Ishikawa (cell line): ENCODE results near the gene SLC9A7.

Experiments
- CEBPB ChIP-seq: IDR thresholded peaks from 2 replicates; pipeline ENCODE4 v1.6.1; 2012
- CREB1 ChIP-seq: IDR thresholded peaks from 2 replicates; pipeline ENCODE4 v1.6.1; 2012; ENCODE audit warnings: low read depth
- EGR1 ChIP-seq: IDR thresholded peaks from 2 replicates; pipeline ENCODE4 v1.6.1; 2012
- EP300 ChIP-seq: IDR thresholded peaks from 2 replicates; pipeline ENCODE4 v1.6.1; 2012; ENCODE audit warnings: borderline replicate concordance
- FOXM1 ChIP-seq: IDR thresholded peaks from 2 replicates; pipeline ENCODE4 v1.6.1; 2012; ENCODE audit warnings: low read depth, borderline replicate concordance
- MAX ChIP-seq: IDR thresholded peaks from 2 replicates; pipeline ENCODE4 v1.6.1; 2012
- TAF1 ChIP-seq: IDR thresholded peaks from 2 replicates; pipeline ENCODE4 v1.6.1; 2012; ENCODE audit warnings: low read depth, mild to moderate bottlenecking

- TF ChIP-seq TAF1: no peak
- TF ChIP-seq CEBPB: no peak
- no peak for TF ChIP-seq EP300
- TF ChIP-seq MAX: no peak
- no peak for TF ChIP-seq EGR1
- TF ChIP-seq CREB1: no peak
- no peak for TF ChIP-seq FOXM1
Observed at GRCh38 chrX:46643636-46644035, 115.3 kb downstream of the SLC9A7 start.
